Measurements from ENCODE around the gene TESPA1.
"Not testable (repeated sequence)": the region's sequence is repeated elsewhere in the genome, so short reads cannot be mapped to it uniquely, and the experiment has no call there.

TESPA1 gene

GRCh38 chr12:54945082-54945481 lies 39.5 kb downstream of the TESPA1 start:
- DNase-seq: no peak

GRCh38 chr12:54943292-54943691 lies 41.3 kb downstream of the TESPA1 start:
- not testable (repeated sequence) for DNase-seq

- DNase-seq: no peak
These were observed 42.9 kb downstream of the TESPA1 start for GRCh38 chr12:54941659-54942058.

GRCh38 chr12:54940727-54941315 lies 43.7 kb downstream of the TESPA1 start:
- no peak for DNase-seq

GRCh38 chr12:54937929-54938328 lies 46.6 kb downstream of the TESPA1 start:
- DNase-seq: no peak

GRCh38 chr12:54937376-54937775 lies 47.2 kb downstream of the TESPA1 start:
- no peak for DNase-seq

- DNase-seq: no peak
These were observed 47.8 kb downstream of the TESPA1 start for GRCh38 chr12:54936736-54937135.

GRCh38 chr12:54935235-54935951 lies 49.2 kb downstream of the TESPA1 start:
- DNase-seq: peak; percentile 77

- no peak for DNase-seq
These were observed 50.1 kb downstream of the TESPA1 start for GRCh38 chr12:54934419-54934818.

GRCh38 chr12:54933376-54933775 lies 51.2 kb downstream of the TESPA1 start:
- DNase-seq: peak; percentile 80

- peak; percentile 68 for DNase-seq
These were observed 51.9 kb downstream of the TESPA1 start for GRCh38 chr12:54932691-54933090.

- DNase-seq: peak; percentile 62
These were observed 52.5 kb downstream of the TESPA1 start for GRCh38 chr12:54932038-54932437.

- DNase-seq: peak; percentile 18
These were observed 54.6 kb downstream of the TESPA1 start for GRCh38 chr12:54929998-54930397.

- no peak for DNase-seq
These were observed 58.3 kb downstream of the TESPA1 start for GRCh38 chr12:54926246-54926645.

- DNase-seq: no peak
These were observed 59.4 kb downstream of the TESPA1 start for GRCh38 chr12:54924972-54925707.

GRCh38 chr12:54917001-54917488 lies 67.5 kb downstream of the TESPA1 start:
- DNase-seq: no peak

All from OCI-M1 (cell line).